ENCODE measurements around the gene CRYZL1.

GRCh38 chr21:33651965-33652680 lies 10.6 kb upstream of the CRYZL1 start:
- no peak for TF ChIP-seq EZH2 (IDR thresholded peaks at IDR 0.05; ENCODE audit: borderline replicate concordance, low read length)
- no peak for TF ChIP-seq CTCF (IDR thresholded peaks at IDR 0.05; ENCODE audit: low read length)

Measured in OCI-LY1 (cell line).